H1 (cell line): ENCODE results near the gene USP30. TPM values are rescaled to one million over a fixed set of nuclear protein-coding genes. Genes with fewer than 3 reads are reported as not detected.

Experiments used
- CHD2 ChIP-seq: IDR thresholded peaks from 2 replicates; pipeline ENCODE4 v1.6.1; 2012; ENCODE audit warnings: low read length, improper control_type of control experiment
- CHD7 ChIP-seq: fragments of 300-600 bp; sonication (generic); IDR thresholded peaks from 2 replicates; pipeline ENCODE4 v1.7.1; 2012; ENCODE audit warnings: low read length, moderate library complexity, mild to moderate bottlenecking, inconsistent platforms; ENCODE audit not compliant: insufficient replicate concordance
- CREB1 ChIP-seq: IDR thresholded peaks from 2 replicates; pipeline ENCODE4 v1.6.1; 2012; ENCODE audit warnings: inconsistent platforms
- CTBP2 ChIP-seq: IDR thresholded peaks from 2 replicates; pipeline ENCODE4 v1.7.0; 2011; ENCODE audit warnings: borderline replicate concordance, mild to moderate bottlenecking, moderate library complexity, mixed read lengths, low read length; ENCODE audit not compliant: insufficient read depth, insufficient read length
- EGR1 ChIP-seq: IDR thresholded peaks from 2 replicates; pipeline ENCODE4 v1.6.1; 2011; ENCODE audit warnings: low read depth, low read length, borderline replicate concordance
- EP300 ChIP-seq, 2 experiments: IDR thresholded peaks; 1 replicate in 1 of 2; 2 replicates in 1 of 2; pipeline ENCODE4 v1.6.1; 2011 to 2012; ENCODE audit warnings: low read depth in 2 of 2, low read length in 2 of 2, mild to moderate bottlenecking in 2 of 2, borderline replicate concordance in 1 of 2, inconsistent platforms in 1 of 2, moderate library complexity in 1 of 2
- EZH2 ChIP-seq: fragments of 200-600 bp; sonication (generic); IDR thresholded peaks from 2 replicates; pipeline ENCODE4 v1.7.1; 2012; ENCODE audit warnings: low read depth, mild to moderate bottlenecking, moderate library complexity, low read length, inconsistent platforms; ENCODE audit not compliant: severe bottlenecking
- polyA plus RNA-seq, 7 experiments: library from polyadenylated mRNA; depleted of rRNA in 3 of 7; stranded (reverse) in 5 of 7; unstranded in 2 of 7; fragments of >200 nt in 5 of 7; fragments of 200-250 nt in 2 of 7; gene quantifications; 1 replicate in 5 of 7; 2 replicates in 1 of 7; 4 replicates in 1 of 7; pipeline versions ENCODE4 v1.2.1 to v1.2.3, GENCODE V29; 2011 to 2013; ENCODE audit warnings: missing spikeins in 2 of 7, mixed read lengths in 2 of 7
- total RNA-seq: library from RNA; stranded (reverse); fragmentation: NEBNext Ultra II Directional; extraction: Animal tissue kit (Norgen Biotek cat#: 25700); gene quantifications from 2 replicates; pipeline ENCODE4 v1.2.1, GENCODE V29; 2021

The USP30 gene
- total and polyA plus RNA-seq, 2 of the 8 experiments (the other 6 are each of a cell fraction or from before 2014, with no cell fraction given) = 7.0 to 12.2 TPM

GRCh38 chr12:109093022-109093918 lies 40.9 kb downstream of the USP30 start, which contains the start of gene ALKBH2 (continued):
- TF ChIP-seq CREB1 (peak; percentile 95), EGR1 (peak; percentile 27; the same call in 1 of the 2 replicates), EP300 (IDR thresholded peaks at IDR 0.05; ENCODE audit: borderline replicate concordance in 1 of 2, low read depth in 2 of 2, low read length in 2 of 2) (peak in 1 of 2 experiments; percentile 64; a peak in 1 of 3 replicates), CHD2 (peak; percentile 92), EZH2 (no peak), CTBP2 (no peak), CHD7 (no peak)
